HG02943 (cell line): ENCODE measurements around the gene PRKAG2.

ENCODE experiments used
- ATAC-seq: cut with Tn5 transposase; IDR thresholded peaks from one replicate; pipeline ENCODE4 v1.9.1; 2021; ENCODE audit warnings: mild to moderate bottlenecking, low read depth, moderate library complexity; ENCODE audit not compliant: unreplicated experiment

Gene PRKAG2

GRCh38 chr7:151611878-151612277 lies 265.0 kb downstream of the PRKAG2 start:
- ATAC-seq: no peak

- no peak for ATAC-seq
Measured at GRCh38 chr7:151611041-151611440, 265.9 kb downstream of the PRKAG2 start.

GRCh38 chr7:151608031-151608551 lies 268.8 kb downstream of the PRKAG2 start:
- ATAC-seq: no peak

GRCh38 chr7:151607464-151607867 lies 269.4 kb downstream of the PRKAG2 start:
- ATAC-seq: no peak

GRCh38 chr7:151603951-151604350 lies 273.0 kb downstream of the PRKAG2 start:
- no peak for ATAC-seq

- no peak for ATAC-seq
Measured at GRCh38 chr7:151601521-151602305, 275.2 kb downstream of the PRKAG2 start.

GRCh38 chr7:151600331-151600730 lies 276.6 kb downstream of the PRKAG2 start:
- no peak for ATAC-seq

GRCh38 chr7:151599401-151600227 lies 277.3 kb downstream of the PRKAG2 start:
- ATAC-seq: no peak

- ATAC-seq: no peak
Measured at GRCh38 chr7:151597541-151598444, 279.1 kb downstream of the PRKAG2 start.

GRCh38 chr7:151595702-151596350 lies 281.1 kb downstream of the PRKAG2 start:
- ATAC-seq: no peak

GRCh38 chr7:151592868-151593486 lies 283.9 kb downstream of the PRKAG2 start:
- ATAC-seq: no peak

- ATAC-seq: no peak
Measured at GRCh38 chr7:151592330-151592729, 284.6 kb downstream of the PRKAG2 start.

- ATAC-seq: no peak
Measured at GRCh38 chr7:151591866-151592265, 285.0 kb downstream of the PRKAG2 start.

- no peak for ATAC-seq
Measured at GRCh38 chr7:151590850-151591771, 285.8 kb downstream of the PRKAG2 start.

GRCh38 chr7:151590071-151590849 lies 286.7 kb downstream of the PRKAG2 start:
- peak; percentile 81 for ATAC-seq

GRCh38 chr7:151588982-151589381 lies 287.9 kb downstream of the PRKAG2 start:
- no peak for ATAC-seq

GRCh38 chr7:151586531-151587260 lies 290.2 kb downstream of the PRKAG2 start:
- ATAC-seq: no peak
